ENCODE data around the gene OR52E2. TPM values are rescaled to one million over a fixed set of nuclear protein-coding genes. Genes with fewer than 3 reads are reported as not detected.

OR52E2 gene
- total RNA-seq, 1 experiment from 2014 or later = not detected

- no peak overlapping the region for H2BK5ac ChIP-seq (ENCODE audit: insufficient read length, low read length)
- H3K27ac ChIP-seq (ENCODE audit: insufficient read length, low read depth, low read length) = no peak overlapping the region
- H3K4me3 Mint-ChIP-seq = no peak overlapping the region
- no peaks in the 10 kb centered on the region for H3K9me3 Mint-ChIP-seq
- no peak overlapping the region for H2AK5ac ChIP-seq (ENCODE audit: insufficient read length, low read length)
- H3K14ac ChIP-seq (ENCODE audit: insufficient read depth, low read length) = no peak overlapping the region
- H3T11ph ChIP-seq (ENCODE audit: low read length) = no peak overlapping the region
- H3K4me1 Mint-ChIP-seq = peaks cover 5 to 7% of the 10 kb centered on the region in 2 experiments
- H3K27me3 Mint-ChIP-seq (ENCODE audit: low read depth) = no peaks in the 10 kb centered on the region
- H4K8ac ChIP-seq (replicated peaks; ENCODE audit: insufficient read length, low read depth, low read length) = no peak overlapping the region
- no peak overlapping the region for H2BK20ac ChIP-seq (ENCODE audit: low read depth, low read length, poor library complexity, severe bottlenecking)
- H3K4ac ChIP-seq (ENCODE audit: low read depth, low read length) = no peak overlapping the region
- no peaks in the 10 kb centered on the region for H3K36me3 Mint-ChIP-seq (ENCODE audit: insufficient read depth in 1 of 3, low read depth in 3 of 3)
- no peaks in the 10 kb centered on the region for H3K9me3 ChIP-seq (ENCODE audit: control insufficient read depth, low read depth, low read length)
- no peaks in the 10 kb centered on the region for H3K79me1 ChIP-seq (ENCODE audit: insufficient read depth, low read depth, low read length, poor library complexity, severe bottlenecking)
- H4K20me1 ChIP-seq (ENCODE audit: control insufficient read depth, insufficient read depth, insufficient read length) = no peaks in the 10 kb centered on the region
- no peaks in the 10 kb centered on the region for H3K23me2 ChIP-seq (ENCODE audit: insufficient read length, low read depth, low read length, poor library complexity, severe bottlenecking)
- no peak for DNase-seq
- no CpG with 5 or more reads among the region's 15 CpGs for WGBS (ENCODE audit: extremely low coverage, insufficient read length, low lambda C conversion rate)
- H3K27me3 ChIP-seq (ENCODE audit: insufficient read depth, low read length) = no peaks in the 10 kb centered on the region
- H3K79me2 ChIP-seq (ENCODE audit: insufficient read depth, low read length) = no peaks in the 10 kb centered on the region
- peaks cover 3% of the 10 kb centered on the region; the same call in 1 of the 2 replicates for H3K4me1 ChIP-seq (ENCODE audit: insufficient read depth, low read length)
- TF ChIP-seq CTCF (conservative IDR thresholded peaks at IDR 0.05) = no peak
- no peak overlapping the region for H3K9ac ChIP-seq (ENCODE audit: extremely low read depth, insufficient read length, low read length)
- no peak overlapping the region for H3K23ac ChIP-seq (ENCODE audit: insufficient read length, low read depth, low read length)
- no peak overlapping the region for H4K5ac ChIP-seq (ENCODE audit: insufficient read length, low read depth, low read length)
- no peak overlapping the region for H2BK120ac ChIP-seq (ENCODE audit: low read depth, low read length, poor library complexity, severe bottlenecking)
- H4K91ac ChIP-seq (ENCODE audit: insufficient read length, low read depth, low read length) = no peak overlapping the region
- no peak overlapping the region for H2BK15ac ChIP-seq (ENCODE audit: low read depth, low read length)
- H3K56ac ChIP-seq (ENCODE audit: insufficient read length, low read depth, low read length) = no peak overlapping the region
- H2BK12ac ChIP-seq (ENCODE audit: insufficient read length, low read depth, low read length) = no peak overlapping the region
- no peak overlapping the region for H3K18ac ChIP-seq (ENCODE audit: insufficient read length, low read depth, low read length)
- H3K4me2 ChIP-seq (ENCODE audit: insufficient read depth, insufficient read length, low read length) = no peak overlapping the region
- peak overlapping the region in 1 of 3 experiments; percentile 21; a peak in 1 of 7 replicates for H3K27ac Mint-ChIP-seq
- no peak overlapping the region for H2AFZ ChIP-seq (ENCODE audit: low read length)
Measured at GRCh38 chr11:5046754-5047330, 12.6 kb downstream of the OR52E2 start.

Data from H9 (cell line).